Hippocampal formation (tissue), 2 donors: ENCODE measurements around the gene BLVRB.
A peak's percentile ranks its signal among the peaks of the same experiment; 100 is the strongest.
"Not testable (repeated sequence)": the region's sequence is repeated elsewhere in the genome, so short reads cannot be mapped to it uniquely, and the experiment has no call there.

Source experiments
- DNase-seq, 2 donors: peaks; one replicate each; lab custom pipeline; 2025; lab: John Stamatoyannopoulos, UW

Gene BLVRB

DNA sequence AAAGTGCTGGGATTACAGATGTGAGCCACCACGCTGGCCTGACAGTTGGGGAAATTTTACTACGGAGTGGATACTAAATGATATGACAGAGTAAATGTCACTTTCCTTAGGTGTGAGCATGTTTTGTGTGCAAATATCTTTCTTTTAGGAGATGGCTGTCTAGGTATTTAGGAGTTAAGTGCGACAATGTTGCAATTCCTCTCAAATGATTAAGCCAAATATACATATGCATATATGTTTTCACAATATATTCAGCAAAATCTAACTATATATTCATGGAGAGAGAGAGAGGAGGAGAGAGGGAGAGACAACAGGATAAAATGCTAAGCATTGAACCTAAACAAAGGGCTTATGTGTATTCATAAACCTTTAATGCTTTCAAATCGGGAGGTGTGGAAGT, 16.0 kb downstream of the BLVRB start:
- no peak for DNase-seq

DNA sequence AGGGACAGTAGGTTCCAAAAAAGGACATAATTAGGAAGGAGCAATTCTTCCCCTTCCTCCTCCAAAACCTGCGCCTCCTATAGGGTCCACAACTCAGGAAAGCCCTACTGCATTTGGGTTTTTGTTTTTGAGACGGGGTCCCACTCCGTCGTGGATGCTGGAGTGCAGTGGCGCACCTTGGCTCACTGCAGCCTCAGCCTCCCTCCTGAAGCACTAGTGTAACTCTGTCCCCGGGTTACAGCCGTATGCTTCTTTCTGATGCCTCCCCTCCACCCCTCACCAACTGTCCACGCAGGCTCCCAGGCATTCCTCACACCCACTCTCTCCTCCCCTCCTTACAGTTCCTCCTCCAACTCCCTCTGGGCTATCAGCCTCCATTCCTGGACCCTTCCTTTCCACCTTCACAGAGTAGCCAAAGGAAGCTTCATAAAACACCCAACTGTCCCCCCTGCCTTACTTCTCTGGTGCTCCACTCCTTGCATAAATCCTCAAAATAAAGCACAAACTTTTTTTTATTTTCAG, 19.2 kb downstream of the BLVRB start:
- no peak for DNase-seq

DNA sequence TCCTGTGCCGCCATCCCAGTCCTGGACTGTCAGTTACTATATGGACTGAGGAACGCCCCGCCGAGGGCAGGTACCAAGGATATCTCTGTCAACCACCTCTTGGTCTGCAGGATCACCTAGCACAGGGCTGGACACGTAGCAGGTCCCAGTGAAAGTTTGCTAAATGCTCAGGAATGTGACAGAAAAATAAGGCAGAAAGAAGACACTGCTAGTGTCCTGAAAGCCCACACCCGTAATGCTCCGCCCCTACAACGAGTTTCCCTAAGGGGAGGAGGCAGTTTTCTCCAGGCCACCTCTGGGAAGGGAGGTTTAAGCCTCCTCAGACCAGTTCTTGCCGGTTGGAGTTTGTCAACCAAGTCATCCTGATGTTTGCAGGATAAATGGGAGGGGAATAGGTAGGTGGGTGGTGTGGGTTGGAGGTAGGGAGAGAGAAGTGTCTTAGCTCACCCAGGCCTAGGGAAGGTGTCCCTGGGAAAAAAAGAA, 19.7 kb downstream of the BLVRB start:
- DNase-seq = no peak

DNA sequence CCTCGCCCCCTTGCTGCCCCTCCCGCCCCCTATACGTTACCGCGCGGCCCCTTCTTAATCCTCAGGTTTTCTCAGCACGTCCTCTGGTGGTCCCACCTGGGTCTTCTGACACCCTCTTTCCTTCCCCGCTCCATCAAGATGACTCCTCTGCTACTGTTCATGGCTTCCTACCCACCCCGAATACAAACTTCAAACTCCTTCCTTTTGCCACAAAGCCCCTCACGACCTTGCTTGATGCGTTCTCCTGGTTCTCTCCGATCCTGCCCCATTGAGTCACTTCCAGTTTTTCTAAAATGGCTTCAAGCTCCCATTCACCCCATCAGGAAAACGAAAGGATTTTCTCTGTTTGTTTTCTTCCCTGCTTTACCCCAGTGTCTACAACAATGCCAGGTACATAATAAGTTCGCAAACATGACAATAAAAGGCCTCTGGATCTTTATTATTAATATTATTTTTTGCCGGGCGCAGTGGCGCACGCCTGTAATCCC, 20.7 kb downstream of the BLVRB start:
- DNase-seq = no peak

DNA sequence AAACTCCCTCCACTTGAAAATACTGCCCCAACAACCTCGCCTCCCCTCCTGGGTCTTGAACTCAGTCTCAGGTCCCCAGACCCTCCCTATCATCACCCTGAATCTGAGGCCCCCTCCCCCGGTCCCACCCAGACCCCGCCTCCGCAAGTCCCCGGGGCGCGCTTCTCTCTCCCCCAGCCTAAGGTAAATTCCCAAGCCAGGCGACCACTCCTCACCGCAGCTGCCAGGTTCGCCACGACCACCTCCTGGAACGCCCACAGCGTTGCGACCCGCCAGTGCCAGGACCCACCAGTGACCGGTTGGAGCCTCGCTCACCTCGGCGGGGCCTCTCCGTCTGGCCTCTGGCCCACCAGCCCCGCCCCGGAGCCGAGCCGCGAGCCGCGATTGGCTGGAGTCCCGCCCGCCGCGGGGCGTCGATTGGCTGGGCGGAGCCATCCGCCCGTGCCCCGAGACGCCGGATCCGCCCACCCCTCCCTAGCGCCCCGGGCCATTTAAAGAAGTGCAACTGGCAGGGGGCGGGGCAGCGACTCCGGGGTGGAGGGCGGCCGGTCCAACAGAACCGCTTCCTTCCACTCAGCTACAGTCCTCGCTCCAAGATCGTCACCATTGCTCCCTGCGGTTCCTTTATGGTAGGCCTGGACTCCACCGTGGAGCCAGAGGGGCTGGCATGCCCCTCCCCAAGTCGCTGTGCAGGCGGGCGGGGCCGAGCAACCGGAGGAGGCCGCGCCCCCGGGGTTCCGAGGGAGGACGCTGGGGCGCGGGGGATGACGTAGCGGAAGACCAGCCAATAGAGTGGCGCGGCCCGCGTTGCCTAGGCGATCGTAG, 21.3 kb downstream of the BLVRB start, which contains the start of gene SERTAD3:
Gene SERTAD3, minus strand, starts transcription at position 336 of the 825 bp plus-strand sequence. CDS start 2,255 bp downstream, outside the sequence.
- DNase-seq = peak; percentile 97 to 98

DNA sequence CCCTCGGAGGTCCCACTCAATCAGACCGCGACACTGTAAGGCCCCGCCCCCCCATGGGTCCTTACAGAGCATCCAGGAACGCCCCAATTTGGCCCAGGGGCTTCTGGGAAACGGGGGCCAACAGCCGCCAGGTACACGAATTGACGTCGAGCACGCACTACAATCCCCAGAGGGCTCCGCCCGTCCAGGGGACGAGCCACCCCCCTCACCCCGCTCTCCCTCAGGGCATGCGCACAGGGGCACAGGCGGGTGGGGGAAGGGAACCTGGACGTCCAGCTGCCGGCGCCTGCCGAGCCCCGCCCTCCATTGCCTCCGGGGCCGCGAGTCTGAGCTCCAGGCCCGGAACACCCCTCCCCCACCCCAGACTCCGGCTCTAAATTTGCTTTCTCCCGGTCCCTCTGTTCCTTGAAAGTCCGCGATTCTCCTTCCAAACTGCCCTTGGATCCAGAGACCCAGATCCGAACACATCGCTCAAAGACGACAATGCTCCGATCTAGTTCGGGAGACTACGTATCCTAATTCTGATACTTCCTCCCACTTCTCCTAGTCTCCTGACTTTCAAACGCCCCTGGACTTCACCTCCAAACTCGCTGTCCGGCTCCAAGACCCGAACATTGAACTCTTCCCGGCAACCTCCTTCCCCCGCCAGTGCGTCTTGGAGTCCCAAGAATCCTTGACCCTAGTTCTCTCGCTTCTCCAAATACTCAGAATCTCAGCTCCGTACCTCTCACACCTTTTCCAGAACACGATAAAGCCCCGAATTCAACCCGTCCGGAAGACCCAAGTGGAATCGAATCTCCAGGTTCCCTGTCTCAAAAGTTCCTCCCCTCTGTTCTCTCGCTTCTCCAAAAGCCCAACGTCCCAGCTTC, 22.2 kb downstream of the BLVRB start:
- DNase-seq = peak; percentile 92 to 99

DNA sequence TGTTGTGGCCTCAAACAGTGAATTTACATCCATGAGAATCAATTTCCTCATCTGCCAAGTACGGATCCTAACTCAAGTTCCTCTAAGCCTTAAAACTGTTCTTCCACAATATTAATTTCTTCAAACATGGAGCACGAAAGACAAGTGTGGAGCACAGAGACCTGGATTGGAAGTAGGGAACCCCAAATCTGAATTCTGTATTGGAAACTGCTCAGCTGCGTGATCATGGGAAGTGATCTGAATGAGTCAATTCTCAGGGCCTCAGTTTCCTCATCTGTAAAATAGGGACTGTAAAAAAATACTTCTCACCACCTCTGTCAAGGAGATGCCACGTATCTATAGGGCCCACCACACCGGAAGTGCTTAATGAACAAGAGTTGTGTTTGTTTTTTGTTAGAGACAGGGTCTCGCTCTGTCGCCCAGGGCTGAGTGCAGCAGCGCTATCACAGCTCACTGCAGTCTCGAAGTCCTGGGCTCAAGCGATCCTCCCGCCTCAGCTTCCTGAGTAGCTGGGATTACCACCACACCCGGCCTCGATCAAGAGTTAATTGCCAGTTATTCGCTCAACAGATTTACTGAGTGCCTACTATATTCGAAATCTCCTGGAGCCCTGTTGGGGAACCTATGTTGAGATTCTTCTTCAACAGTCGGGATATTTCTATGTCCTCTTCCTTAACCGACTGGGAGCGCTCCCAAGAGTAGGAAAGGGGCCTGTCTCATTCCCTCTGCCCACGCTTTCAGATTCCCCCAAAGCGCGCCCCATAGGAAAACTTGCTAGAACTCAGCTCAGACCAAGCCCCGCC, 23.0 kb downstream of the BLVRB start:
- no peak for DNase-seq

DNA sequence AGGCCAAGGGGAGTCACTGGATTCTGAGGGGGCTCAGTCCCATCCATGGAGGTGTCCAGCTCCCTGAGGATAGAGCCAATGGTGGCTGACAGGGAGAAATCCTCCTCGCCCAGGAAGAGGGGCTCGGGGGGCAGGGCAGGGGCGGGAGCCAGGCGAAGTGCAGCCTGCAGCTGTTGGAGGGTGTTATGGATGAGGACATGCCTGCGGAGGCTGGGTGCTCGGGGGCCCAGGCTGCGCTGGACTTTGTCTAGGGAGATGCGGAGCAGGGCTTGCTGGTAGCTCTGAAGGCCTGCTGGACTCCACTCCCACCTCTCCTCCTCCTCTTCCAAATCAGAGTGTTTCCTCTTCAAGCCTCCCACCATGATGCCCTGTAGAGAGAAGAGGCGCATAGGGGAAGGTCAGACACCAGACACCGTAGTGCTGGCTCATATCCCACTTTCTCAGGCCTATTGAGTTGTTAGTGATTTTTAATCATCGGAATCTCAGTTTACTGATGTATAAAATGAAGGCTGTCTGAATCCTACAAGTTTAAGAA, 23.8 kb downstream of the BLVRB start:
- no peak for DNase-seq

DNA sequence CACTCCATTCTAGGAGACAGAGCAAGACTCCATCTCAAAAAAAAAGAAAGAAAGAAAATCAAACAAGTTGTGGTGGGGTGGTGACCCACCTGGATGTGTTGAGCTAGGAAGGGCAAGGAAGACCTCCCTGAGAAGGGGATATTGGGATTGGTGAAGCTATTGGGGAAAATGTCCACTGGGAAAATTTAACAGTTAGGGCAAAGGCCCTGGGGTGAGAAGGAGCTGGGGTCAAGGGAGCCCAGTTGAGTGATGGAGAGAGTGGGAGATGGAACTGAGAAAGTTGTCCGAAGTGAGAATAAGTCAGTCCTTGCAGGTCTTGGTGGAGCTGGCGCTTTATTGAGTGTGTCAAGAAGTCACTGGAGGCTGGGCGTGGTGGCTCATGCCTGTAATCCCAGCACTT, 27.3 kb downstream of the BLVRB start:
- DNase-seq = no peak

DNA sequence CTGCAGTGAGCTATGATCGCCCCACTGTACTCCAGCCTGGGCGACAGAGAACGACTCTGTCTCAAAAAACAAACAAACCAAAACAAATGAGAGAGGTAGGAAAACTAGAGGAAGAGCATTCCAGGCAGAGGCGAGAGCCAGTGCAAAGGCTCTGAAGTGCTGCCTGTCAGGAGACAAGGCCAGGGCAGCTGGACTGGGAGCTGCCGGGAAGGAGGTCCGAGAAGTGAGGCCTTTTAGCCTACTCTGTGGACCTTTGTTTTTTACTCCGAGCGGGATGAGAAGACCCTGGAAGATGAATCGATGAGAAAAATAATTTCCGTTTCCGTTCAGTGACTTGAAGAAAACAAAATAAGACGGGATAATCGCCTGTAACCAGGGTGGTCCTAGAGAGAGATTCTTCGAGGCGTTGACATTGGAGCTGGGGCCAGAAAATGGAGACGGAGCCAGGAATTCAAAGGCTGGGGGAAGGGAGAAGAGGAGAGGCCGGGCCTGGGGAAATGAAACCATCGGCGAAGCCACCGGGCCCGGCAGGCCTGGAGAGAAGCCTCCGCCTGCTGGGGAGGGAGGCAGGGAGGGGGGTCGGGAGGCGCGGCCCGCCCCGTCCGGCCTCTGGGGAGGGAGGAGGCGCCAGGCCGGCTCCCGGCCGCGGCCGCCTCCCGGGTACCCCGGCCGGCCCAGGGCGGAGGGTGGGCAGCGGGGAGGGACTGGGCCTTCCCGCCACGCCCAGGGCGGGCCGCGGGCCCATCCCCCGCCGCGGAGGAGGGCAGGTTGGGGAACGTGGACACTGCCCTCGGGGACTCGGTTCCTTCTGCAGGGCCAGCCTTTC, 31.9 kb downstream of the BLVRB start:
- DNase-seq = peak; percentile 82 to 83

DNA sequence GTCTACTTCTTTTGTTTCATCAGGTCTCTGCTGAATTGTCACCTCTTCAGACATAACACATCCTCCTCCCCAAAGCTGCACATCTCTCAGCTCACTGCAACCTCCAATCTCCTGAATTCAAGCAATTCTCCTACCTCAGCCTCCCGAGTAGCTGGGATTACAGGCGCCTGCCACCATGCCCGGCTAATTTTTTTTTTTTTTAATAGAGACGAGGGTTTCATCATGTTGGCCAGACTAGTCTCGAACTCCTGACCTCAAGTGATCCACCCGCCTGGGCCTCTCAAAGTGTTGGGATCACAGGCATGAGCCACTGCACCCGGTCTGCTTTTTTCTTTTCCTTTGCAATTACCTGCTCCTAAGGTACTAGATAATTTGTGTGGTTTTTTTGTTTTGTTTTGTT, 32.8 kb downstream of the BLVRB start:
- DNase-seq = not testable (repeated sequence)

DNA sequence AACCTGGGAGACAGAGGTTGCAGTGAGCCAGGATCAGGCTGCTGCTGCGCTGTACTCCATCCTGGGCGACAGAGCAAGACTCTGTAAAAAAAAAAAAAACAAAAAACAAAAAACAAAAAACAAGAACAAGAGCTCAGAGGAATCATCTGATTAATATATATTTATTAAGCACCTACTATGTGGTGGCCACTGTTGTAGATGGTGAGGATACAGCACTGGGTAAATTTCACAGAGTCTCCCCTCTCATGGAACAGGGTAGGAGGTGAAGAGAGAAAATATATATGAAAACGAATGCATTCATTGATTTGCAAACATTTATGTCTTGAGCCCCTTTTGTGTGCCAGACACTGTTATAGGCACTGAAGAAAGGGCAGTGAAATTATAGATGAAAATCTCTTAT, 33.8 kb downstream of the BLVRB start:
- no peak for DNase-seq

DNA sequence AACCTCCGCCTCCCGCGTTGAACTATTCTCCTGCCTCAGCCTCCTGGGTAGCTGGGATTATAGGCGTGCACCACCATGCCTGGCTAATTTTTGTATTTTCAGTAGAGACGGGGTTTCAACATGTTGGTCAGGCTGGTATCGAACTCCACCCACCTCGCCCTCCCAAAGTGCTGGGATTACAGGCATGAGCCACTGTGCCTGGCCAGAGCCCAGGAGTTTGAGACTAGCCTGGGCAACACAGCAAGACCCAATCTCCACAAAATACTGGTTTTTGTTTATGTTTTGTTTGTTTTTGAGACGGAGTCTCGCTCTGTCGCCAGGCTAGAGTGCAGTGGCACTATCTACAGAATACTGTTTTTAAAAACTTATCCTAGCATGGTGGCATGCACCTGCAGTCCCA, 35.3 kb downstream of the BLVRB start:
- DNase-seq = not testable (repeated sequence)

DNA sequence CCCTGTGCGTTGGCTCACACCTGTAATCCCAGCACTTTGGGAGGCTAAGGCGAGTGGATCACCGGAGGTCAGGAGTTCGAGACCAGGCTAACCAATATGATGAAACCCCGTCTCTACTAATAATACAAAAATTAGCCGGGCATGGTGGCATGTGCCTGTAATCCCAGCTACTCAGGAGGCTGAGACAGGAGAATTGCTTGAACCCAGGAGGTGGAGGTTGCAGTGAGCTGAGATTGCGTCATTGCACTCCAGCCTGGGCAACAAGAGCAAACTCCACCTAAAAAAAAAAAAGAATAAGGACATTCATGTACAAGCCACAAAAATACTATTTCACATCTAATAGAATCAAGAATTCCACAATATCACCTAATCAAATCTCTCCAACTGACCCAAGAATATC, 37.3 kb downstream of the BLVRB start:
- not testable (repeated sequence) for DNase-seq

DNA sequence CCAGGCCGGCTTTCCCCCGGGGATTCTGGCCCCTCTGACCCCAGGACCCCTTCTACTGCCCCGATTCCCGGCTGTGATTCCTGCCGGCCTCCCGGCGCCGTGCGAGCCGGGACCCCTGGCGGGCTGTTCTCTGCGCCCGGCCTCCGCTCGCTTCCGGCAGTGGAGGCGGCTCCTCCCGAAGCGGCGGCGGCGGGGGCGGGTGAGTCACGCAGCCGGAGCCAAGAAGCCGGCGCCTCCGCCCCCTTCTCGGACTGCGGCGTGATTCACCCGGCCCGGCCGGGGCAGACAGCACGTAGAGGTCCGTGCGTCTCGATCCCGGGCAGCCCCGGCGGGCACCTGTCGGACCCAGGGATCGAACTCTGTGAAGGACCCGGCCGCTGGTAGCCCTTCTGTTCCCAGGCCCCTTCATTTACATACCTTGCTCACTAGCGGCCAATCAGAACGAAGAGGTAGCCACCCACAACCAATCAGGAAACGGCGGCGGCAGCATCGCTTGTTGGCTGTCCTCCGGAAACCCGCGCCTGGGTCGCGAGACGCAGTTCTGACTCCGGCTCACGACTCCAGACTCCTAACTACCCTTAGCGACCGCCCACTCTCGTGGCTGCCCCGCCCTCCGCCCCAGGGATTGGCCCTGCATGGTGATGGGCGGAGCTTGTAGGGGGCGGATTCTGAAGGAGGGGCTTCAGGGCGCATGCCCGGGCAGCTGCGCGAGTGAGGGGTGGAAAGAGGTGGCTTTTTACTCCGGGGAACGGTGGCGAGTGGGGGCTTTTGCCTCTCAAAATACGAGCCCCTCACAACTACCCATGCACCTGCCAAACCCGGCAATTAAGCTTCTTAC, 39.9 kb downstream of the BLVRB start, which contains the start of gene SERTAD1:
Gene SERTAD1, minus strand, starts transcription at position 543 of the 838 bp plus-strand sequence. CDS start 2,446 bp downstream, outside the sequence.
- DNase-seq = peak; percentile 99 to 100

DNA sequence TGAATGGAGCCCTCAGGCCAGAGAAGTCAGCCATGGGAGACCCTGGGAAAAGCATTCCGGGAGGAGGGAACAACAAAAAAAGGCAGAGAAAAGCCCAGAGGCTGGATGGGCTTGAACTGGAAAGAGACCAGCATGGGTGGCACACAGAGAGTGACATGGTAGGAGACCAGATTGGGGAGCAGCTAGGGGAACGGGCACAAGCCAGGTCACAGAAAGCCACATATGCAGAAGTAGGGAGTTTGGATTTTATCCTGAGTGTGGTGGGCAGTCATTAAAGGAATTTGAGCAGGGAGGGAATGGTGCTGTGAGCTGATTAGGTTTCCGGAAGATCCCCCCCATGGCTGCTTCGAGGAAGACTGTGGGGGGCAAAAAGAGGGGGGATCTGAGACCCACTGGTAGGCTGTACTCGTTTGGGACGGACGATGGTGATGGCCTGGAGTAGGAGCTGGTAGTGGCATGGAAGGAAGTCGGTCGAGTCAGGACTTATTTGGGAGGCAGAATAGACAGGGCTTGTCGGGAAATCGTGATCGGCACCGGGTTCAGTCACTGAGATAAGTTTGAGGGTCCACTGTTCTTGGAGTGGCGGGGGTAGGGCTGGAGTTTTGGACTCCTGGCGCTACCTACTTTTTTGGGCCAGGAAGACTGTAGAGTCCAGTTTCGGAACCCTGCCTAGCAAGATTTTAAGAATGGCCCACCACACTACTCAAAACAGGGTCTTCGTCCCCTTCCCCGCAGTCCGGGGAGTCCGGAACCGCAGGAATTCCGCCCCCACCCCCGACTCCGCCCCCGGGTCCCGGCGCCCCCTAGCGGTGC, 40.7 kb downstream of the BLVRB start:
- no peak for DNase-seq

DNA sequence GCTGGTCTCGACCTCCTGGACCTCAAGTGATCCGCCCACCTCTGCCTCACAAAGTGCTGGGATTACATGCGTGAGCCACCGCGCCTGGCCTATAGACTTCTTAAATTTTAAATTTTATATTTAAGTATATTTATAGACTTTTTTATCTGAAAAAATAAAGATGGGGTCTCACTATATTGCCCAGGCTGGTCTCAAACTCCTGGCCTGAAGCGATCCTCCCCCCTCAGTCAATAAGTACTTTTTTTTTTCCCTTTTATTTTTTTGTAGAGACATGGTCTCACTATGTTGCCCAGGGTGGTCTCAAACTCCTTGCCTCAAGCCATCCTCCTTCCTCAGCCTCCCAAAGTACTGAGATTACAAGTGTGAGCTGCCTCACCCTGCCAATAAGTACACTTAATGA, 41.6 kb downstream of the BLVRB start:
- no peak for DNase-seq
